HepG2 (cell line): Measurements from ENCODE around the gene MTHFR. TPM values are rescaled to one million over a fixed set of nuclear protein-coding genes. Genes with fewer than 3 reads are reported as not detected.

ENCODE experiments used
- ATAC-seq: fragments of 200-7000 bp; cut with Tn5 transposase; 3 replicates; pipeline ENCODE4 v1.9.1; 2020; ENCODE audit warnings: mild to moderate bottlenecking, moderate library complexity
- BruUV-seq: library from RNA; stranded (reverse); fragments of 400-500 nt; replicated peaks from 2 replicates; lab custom pipeline; 2021; lab: Mats Ljungman, UMichigan
- CTCF ChIA-PET: fragments of 300-600 bp; formaldehyde crosslinking; extraction: SDS; loops from one replicate; lab custom pipeline; 2021; ENCODE audit warnings: low total read pairs, inconsistent platforms, low intra/inter-chr PET ratio; lab: Yijun Ruan, JAX
- POLR2A ChIA-PET: fragments of 350-600 bp; sonication (Branson Sonifier 250); formaldehyde crosslinking; loops from one replicate; lab custom pipeline; 2020; ENCODE audit warnings: antibody characterized with exemption, inconsistent platforms; lab: Yijun Ruan, JAX
- DNase-seq: peaks from one replicate; pipeline ENCODE4 v3.0.0-alpha.2; 2015; ENCODE audit warnings: low spot score
- FAIRE-seq: peaks from 3 replicates; lab custom pipeline; 2011; peaks lifted over from hg19 to GRCh38; lab: Jason Lieb, UNC
- H2AFZ ChIP-seq: one replicate; pipeline ENCODE4 v1.6.1; 2011; ENCODE audit warnings: low read length, inconsistent platforms
- H3K27ac ChIP-seq: fragments of 300-600 bp; 3 replicates; pipeline ENCODE4 v1.8.0; 2011; ENCODE audit warnings: mixed run types, mild to moderate bottlenecking, mixed read lengths, low read length, inconsistent platforms; ENCODE audit not compliant: insufficient read depth; ENCODE audit errors: extremely low read length
- H3K27me3 ChIP-seq, 2 experiments: fragments of 200-600 bp in 1 of 2; 2 replicates in 1 of 2; 3 replicates in 1 of 2; pipeline versions ENCODE4 v1.6.0 to v1.8.0; 2011; ENCODE audit warnings: low read length in 2 of 2, mild to moderate bottlenecking in 2 of 2, moderate library complexity in 2 of 2, inconsistent platforms in 1 of 2; ENCODE audit not compliant: insufficient read depth in 2 of 2, control insufficient read depth in 1 of 2
- H3K36me3 ChIP-seq, 2 experiments: fragments of 200-600 bp in 1 of 2; replicated peaks in 1 of 2; 2 replicates in 1 of 2; 3 replicates in 1 of 2; pipeline versions ENCODE4 v1.5.1 to v1.8.0; 2011; ENCODE audit warnings: low read length in 2 of 2, inconsistent platforms in 1 of 2; ENCODE audit not compliant: insufficient read depth in 2 of 2, control insufficient read depth in 1 of 2
- H3K4me1 ChIP-seq: 2 replicates; pipeline ENCODE4 v1.5.1; 2012; ENCODE audit warnings: low read length, inconsistent platforms; ENCODE audit not compliant: insufficient read depth
- H3K4me2 ChIP-seq: 2 replicates; pipeline ENCODE4 v1.6.0; 2011; ENCODE audit warnings: low read depth, low read length, inconsistent platforms
- H3K4me3 ChIP-seq, 3 experiments: fragments of 200-600 bp in 1 of 3; sonication (generic), shearing (Covaris generic) in 1 of 3; replicated peaks in 1 of 3; 2 replicates each; pipeline ENCODE4 v1.5.1; 2011 to 2016; ENCODE audit warnings: low read length in 3 of 3, inconsistent platforms in 2 of 3, low read depth in 2 of 3, mild to moderate bottlenecking in 2 of 3, control low read depth in 1 of 3, mixed read lengths in 1 of 3; ENCODE audit not compliant: insufficient read depth in 1 of 3
- H3K79me2 ChIP-seq: one replicate; pipeline ENCODE4 v1.6.1; 2011; ENCODE audit warnings: low read length, inconsistent platforms; ENCODE audit not compliant: insufficient read depth
- H3K9ac ChIP-seq: 2 replicates; pipeline ENCODE4 v1.6.0; 2011; ENCODE audit warnings: mild to moderate bottlenecking, low read depth, low read length, inconsistent platforms; ENCODE audit not compliant: insufficient read depth
- H3K9me3 ChIP-seq: 2 replicates; pipeline ENCODE4 v1.5.1; 2012; ENCODE audit warnings: mild to moderate bottlenecking, low read length
- H4K20me1 ChIP-seq: 2 replicates; pipeline ENCODE4 v1.6.0; 2011; ENCODE audit warnings: inconsistent platforms, mild to moderate bottlenecking, low read length, moderate library complexity; ENCODE audit not compliant: insufficient read depth
- FOXC1 ChIP-seq: sonication (generic); formaldehyde crosslinking; IDR thresholded peaks from 2 replicates; pipeline ENCODE4 v1.8.0; 2022; ENCODE audit warnings: mild to moderate bottlenecking, missing genetic modification reagents, borderline replicate concordance
- JARID2 ChIP-seq: sonication (generic); formaldehyde crosslinking; IDR thresholded peaks from 2 replicates; pipeline ENCODE4 v1.8.1; 2023; ENCODE audit warnings: missing genetic modification reagents, inconsistent platforms; ENCODE audit not compliant: insufficient replicate concordance
- LRRFIP1 ChIP-seq: sonication (generic); formaldehyde crosslinking; conservative IDR thresholded peaks from 2 replicates; pipeline ENCODE4 v1.4.0; 2020; ENCODE audit warnings: missing genetic modification reagents
- MTF2 ChIP-seq: sonication (generic); formaldehyde crosslinking; IDR thresholded peaks from 2 replicates; pipeline ENCODE4 v1.5.0; 2020; ENCODE audit warnings: missing genetic modification reagents, borderline replicate concordance
- PAWR ChIP-seq: sonication (generic); formaldehyde crosslinking; IDR thresholded peaks from 2 replicates; pipeline ENCODE4 v1.4.0; 2020; ENCODE audit warnings: missing genetic modification reagents, mild to moderate bottlenecking, borderline replicate concordance
- PHF21A ChIP-seq: sonication (generic); formaldehyde crosslinking; IDR thresholded peaks from 2 replicates; pipeline ENCODE4 v1.5.0; 2020; ENCODE audit warnings: mild to moderate bottlenecking, missing genetic modification reagents
- SALL1 ChIP-seq: sonication (generic); formaldehyde crosslinking; IDR thresholded peaks from 2 replicates; pipeline ENCODE4 v1.8.0; 2022; ENCODE audit warnings: mild to moderate bottlenecking, missing genetic modification reagents
- SYNCRIP ChIP-seq: fragments of 200-400 bp; formaldehyde crosslinking; IDR thresholded peaks from 2 replicates; pipeline ENCODE4 v1.6.1; 2018; ENCODE audit warnings: mild to moderate bottlenecking, low read depth, low read length; ENCODE audit not compliant: insufficient read depth
- ZBTB26 ChIP-seq: IDR thresholded peaks from 2 replicates; pipeline ENCODE4 v1.6.1; 2016; ENCODE audit warnings: missing compliant biosample characterization, missing genetic modification reagents, borderline replicate concordance
- ZMYM4 ChIP-seq: sonication (generic); formaldehyde crosslinking; IDR thresholded peaks from 2 replicates; pipeline ENCODE4 v1.8.1; 2023; ENCODE audit warnings: mild to moderate bottlenecking, missing genetic modification reagents
- ZNF207 ChIP-seq: fragments of 450-650 bp; IDR thresholded peaks from 2 replicates; pipeline ENCODE4 v1.6.1; 2016; ENCODE audit warnings: antibody characterized with exemption, borderline replicate concordance
- ZNF256 ChIP-seq: sonication (generic); formaldehyde crosslinking; conservative IDR thresholded peaks from 2 replicates; pipeline ENCODE4 v1.4.0; 2020; ENCODE audit warnings: missing genetic modification reagents
- ZNF382 ChIP-seq: sonication (generic); formaldehyde crosslinking; IDR thresholded peaks from 2 replicates; pipeline ENCODE4 v1.5.0; 2020; ENCODE audit warnings: missing genetic modification reagents, mild to moderate bottlenecking, borderline replicate concordance
- ZNF574 ChIP-seq: sonication (generic); formaldehyde crosslinking; IDR thresholded peaks from 2 replicates; pipeline ENCODE4 v1.4.0; 2020; ENCODE audit warnings: missing genetic modification reagents
- ZSCAN5A ChIP-seq: sonication (generic); formaldehyde crosslinking; IDR thresholded peaks from 2 replicates; pipeline ENCODE4 v1.8.0; 2022; ENCODE audit warnings: mild to moderate bottlenecking, missing genetic modification reagents, borderline replicate concordance
- WGBS: methylation state at CpG from one replicate; pipeline ENCODE4 v1.1.6; 2017; ENCODE audit warnings: low lambda C conversion rate; 5-methylcytosine and 5-hydroxymethylcytosine counted together
- in situ Hi-C: cut with HindIII; loops from 2 replicates; pipeline ENCODE4 v1.10.0; 2017; ENCODE audit warnings: low pct_unique_long_range_greater_than_20kb; ENCODE audit not compliant: extremely low pct_ligation_motif_present
- intact Hi-C: fragments of 100-400 bp; cut with micrococcal nuclease; formaldehyde crosslinking; loops from one replicate; pipeline ENCODE4 v1.10.0; 2022; ENCODE audit not compliant: unreplicated experiment
- polyA plus RNA-seq, 8 experiments: library from polyadenylated mRNA; depleted of rRNA in 3 of 8; stranded (reverse) in 7 of 8; unstranded in 1 of 8; fragments of >200 nt; fragmentation: Illumina TruSeq in 4 of 8; extraction: Trizol in 4 of 8; gene quantifications; 2 replicates each; pipeline versions ENCODE4 v1.2.1 to v1.2.3, GENCODE V29; 2011 to 2016; ENCODE audit warnings: low read depth in 4 of 8, missing spikeins in 1 of 8, mixed read lengths in 1 of 8; ENCODE audit not compliant: insufficient read depth in 1 of 8
- total RNA-seq, 5 experiments: library from RNA; depleted of rRNA; stranded (reverse); fragments of >200 nt; fragmentation: Illumina TruSeq; extraction: Trizol; gene quantifications; 2 replicates each; pipeline ENCODE4 v1.2.3, GENCODE V29; 2016; ENCODE audit warnings: low read depth in 1 of 5

MTHFR gene
- total and polyA plus RNA-seq, 2 of the 13 experiments (the other 11 are each of a cell fraction or from before 2014, with no cell fraction given), result 3.8 to 8.2 TPM

- H3K4me2 ChIP-seq, result no peak overlapping the region
- in situ Hi-C loops, result no loop called here
- H3K9me3 ChIP-seq, result no peaks in the 10 kb centered on the region
- H3K27ac ChIP-seq, result no peak overlapping the region
- no peak overlapping the region for H3K4me3 ChIP-seq
- no peaks in the 10 kb centered on the region for H3K36me3 ChIP-seq
- POLR2A ChIA-PET, result interaction anchor here (0.7 kb wide), 1 partner anchor 12 kb away, joined by 5 read pairs; no protein-coding TSS in a partner anchor
- H2AFZ ChIP-seq, result no peak overlapping the region
- H3K9ac ChIP-seq, result no peak overlapping the region
- H4K20me1 ChIP-seq, result no peaks in the 10 kb centered on the region
- FAIRE-seq (no peak), ATAC-seq (no peak), DNase-seq (no peak)
- intact Hi-C loops, result no loop called here
- peaks cover 2 to 31% of the 10 kb centered on the region in 2 experiments; a peak in 4 of 5 replicates for H3K27me3 ChIP-seq
- CTCF ChIA-PET, result no interaction called here
- H3K79me2 ChIP-seq, result no peaks in the 10 kb centered on the region
- no peaks in the 10 kb centered on the region for H3K4me1 ChIP-seq
- BruUV-seq, result no TSS peak
- 5% methylated on average over 8 of the region's 8 CpGs for WGBS
- TF ChIP-seq SALL1 (CRISPR knock-in tag), result no peak
- TF ChIP-seq ZSCAN5A (CRISPR knock-in tag), result no peak
- TF ChIP-seq SYNCRIP, result no peak
- no peak for TF ChIP-seq PHF21A (CRISPR knock-in tag)
- TF ChIP-seq JARID2 (CRISPR knock-in tag), result no peak
- TF ChIP-seq ZMYM4 (CRISPR knock-in tag), result no peak
- no peak for TF ChIP-seq ZNF256 (CRISPR knock-in tag)
- no peak for TF ChIP-seq FOXC1 (CRISPR knock-in tag)
- no peak for TF ChIP-seq ZNF382 (CRISPR knock-in tag)
- no peak for TF ChIP-seq ZNF207
- no peak for TF ChIP-seq ZNF574 (CRISPR knock-in tag)
- no peak for TF ChIP-seq ZBTB26 (CRISPR knock-in tag)
- no peak for TF ChIP-seq MTF2 (CRISPR knock-in tag)
- TF ChIP-seq LRRFIP1 (CRISPR knock-in tag), result no peak
- no peak for TF ChIP-seq PAWR (CRISPR knock-in tag)
Measured at GRCh38 chr1:11855430-11855829, 49.7 kb upstream of the MTHFR start.
